Measurements from ENCODE around the gene GPS1.

DNA sequence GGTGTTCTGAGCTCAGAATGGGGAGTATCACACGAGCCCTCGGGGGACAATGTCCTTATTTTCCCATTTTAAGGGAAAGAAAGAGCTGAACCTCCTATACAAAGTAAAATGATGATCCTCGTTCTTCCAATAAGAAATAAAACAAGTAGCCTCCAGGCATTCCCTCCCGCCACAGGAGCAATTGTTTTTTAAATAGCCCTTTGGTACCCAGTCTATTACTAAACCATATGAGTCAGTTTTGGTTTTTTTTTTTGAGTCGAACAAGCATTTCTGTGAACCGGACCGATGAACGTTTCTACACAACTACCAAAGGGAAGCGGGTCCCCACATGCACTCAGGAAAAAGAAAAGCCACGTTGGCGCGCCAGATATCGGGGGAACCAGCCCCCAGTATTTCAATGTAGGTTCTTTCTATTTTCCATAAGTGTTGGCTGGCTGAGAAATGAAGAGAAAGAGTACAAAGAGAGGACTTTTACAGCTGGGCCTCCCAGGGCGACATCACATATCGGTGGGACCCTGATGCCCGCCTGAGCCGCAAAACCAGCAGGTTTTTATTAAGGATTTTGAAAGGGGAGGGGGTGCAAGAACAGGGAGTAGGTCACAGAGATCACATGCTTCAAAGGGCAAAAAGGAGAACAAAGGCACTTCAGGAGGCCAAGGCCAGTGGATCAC lies 10.4 kb upstream of the GPS1 start:
- TF ChIP-seq, protein P1, sequence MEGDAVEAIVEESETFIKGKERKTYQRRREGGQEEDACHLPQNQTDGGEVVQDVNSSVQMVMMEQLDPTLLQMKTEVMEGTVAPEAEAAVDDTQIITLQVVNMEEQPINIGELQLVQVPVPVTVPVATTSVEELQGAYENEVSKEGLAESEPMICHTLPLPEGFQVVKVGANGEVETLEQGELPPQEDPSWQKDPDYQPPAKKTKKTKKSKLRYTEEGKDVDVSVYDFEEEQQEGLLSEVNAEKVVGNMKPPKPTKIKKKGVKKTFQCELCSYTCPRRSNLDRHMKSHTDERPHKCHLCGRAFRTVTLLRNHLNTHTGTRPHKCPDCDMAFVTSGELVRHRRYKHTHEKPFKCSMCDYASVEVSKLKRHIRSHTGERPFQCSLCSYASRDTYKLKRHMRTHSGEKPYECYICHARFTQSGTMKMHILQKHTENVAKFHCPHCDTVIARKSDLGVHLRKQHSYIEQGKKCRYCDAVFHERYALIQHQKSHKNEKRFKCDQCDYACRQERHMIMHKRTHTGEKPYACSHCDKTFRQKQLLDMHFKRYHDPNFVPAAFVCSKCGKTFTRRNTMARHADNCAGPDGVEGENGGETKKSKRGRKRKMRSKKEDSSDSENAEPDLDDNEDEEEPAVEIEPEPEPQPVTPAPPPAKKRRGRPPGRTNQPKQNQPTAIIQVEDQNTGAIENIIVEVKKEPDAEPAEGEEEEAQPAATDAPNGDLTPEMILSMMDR (IDR thresholded peaks at IDR 0.05): no peak
- no peak for TF ChIP-seq POLR2AphosphoS5 (IDR thresholded peaks at IDR 0.05)
